Mammary microvascular endothelial cell (primary cell): ENCODE measurements around the gene RASL10B. TPM values are rescaled to one million over a fixed set of nuclear protein-coding genes. Genes with fewer than 3 reads are reported as not detected.

Source experiments
- total RNA-seq: library from RNA; depleted of rRNA; stranded (reverse); fragments of >200 nt; gene quantifications from 2 replicates; pipeline ENCODE4 v1.2.3, GENCODE V29; 2015

The RASL10B gene
- total RNA-seq, result 0.07 TPM in 1 of 2 replicates, not detected in the other

GRCh38 chr17:35731239-35731916 lies at the start of gene RASL10B:
Gene RASL10B, plus strand, starts transcription at chr17:35731639. Its CDS starts 3,546 bp downstream, at chr17:35735185.

GRCh38 chr17:35752945-35753764 lies 21.7 kb downstream of the RASL10B start, which contains the start of gene GAS2L2:
Gene GAS2L2, minus strand, starts transcription at chr17:35753239. Its CDS starts 389 bp downstream, at chr17:35752850.

DNA sequence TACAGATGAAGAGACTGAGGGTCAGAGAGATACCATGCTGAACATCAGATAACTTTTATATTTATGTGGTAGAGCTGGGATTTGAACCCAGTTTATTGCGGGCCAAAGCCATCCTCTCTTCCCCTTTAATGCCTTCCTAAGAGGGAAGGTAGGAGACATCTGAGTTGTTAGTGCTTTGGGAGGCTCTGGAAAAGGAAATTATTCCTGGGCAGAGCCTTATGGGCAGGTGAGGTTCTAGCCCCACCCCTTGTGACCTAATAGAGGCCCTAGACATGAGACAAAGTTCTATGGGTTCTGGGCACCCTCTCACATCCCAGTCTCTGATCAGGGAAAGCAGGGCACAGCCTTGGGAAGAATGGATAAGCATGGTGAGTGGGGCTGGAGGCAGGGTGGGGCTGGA lies 29.1 kb downstream of the RASL10B start, which contains the start of gene C17orf50:
Gene C17orf50, plus strand, starts transcription at position 301 of the 400 bp plus-strand sequence. Its CDS starts 55 bp downstream, at position 356.

Other genes starting within 250 kb of the RASL10B start
- under 0.01 TPM in 1 of 2 replicates, not detected in the other for gene SLFN12L, start 194.0 kb upstream of the RASL10B start, total RNA-seq
- not detected in 2 replicates for gene SLFN14, start 170.8 kb upstream of the RASL10B start, total RNA-seq
- 4.0 and 5.8 TPM in 2 replicates for gene PEX12, start 153.1 kb upstream of the RASL10B start, total RNA-seq
- gene AP2B1, start 144.3 kb upstream of the RASL10B start, total RNA-seq, result 92.9 and 105 TPM in 2 replicates
- gene GAS2L2, start 21.6 kb downstream of the RASL10B start, total RNA-seq, result not detected in 2 replicates
- gene C17orf50, start 29.2 kb downstream of the RASL10B start, total RNA-seq, result not detected in 2 replicates
- 0.07 and 0.44 TPM in 2 replicates for gene MMP28, start 64.0 kb downstream of the RASL10B start, total RNA-seq
- gene TAF15, start 77.8 kb downstream of the RASL10B start, total RNA-seq, result 21.8 and 28.8 TPM in 2 replicates
- not detected in 2 replicates for gene HEATR9, start 137.3 kb downstream of the RASL10B start, total RNA-seq
- gene CCL5, start 148.7 kb downstream of the RASL10B start, total RNA-seq, result 4.7 and 5.0 TPM in 2 replicates
- 0.20 and 0.80 TPM in 2 replicates for gene RDM1, start 199.1 kb downstream of the RASL10B start, total RNA-seq
- gene LYZL6, start 212.1 kb downstream of the RASL10B start, total RNA-seq, result not detected in 2 replicates
- gene CCL16, start 249.9 kb downstream of the RASL10B start, total RNA-seq, result not detected in 2 replicates